SK-N-SH treated with all-trans-retinoic acid at 6 μM for 48 hours (cell line): ENCODE measurements around the gene GRM5.

Experiments
- ARNTL ChIP-seq: fragments of 450-650 bp; formaldehyde crosslinking; IDR thresholded peaks from 2 replicates; pipeline ENCODE4 v1.5.0; 2020; ENCODE audit warnings: low read depth, mild to moderate bottlenecking, moderate library complexity, borderline replicate concordance
- BACH2 ChIP-seq: fragments of 250-450 bp; sonication (Bioruptor Pico); IDR thresholded peaks from 2 replicates; pipeline ENCODE4 v1.9.0; 2021; ENCODE audit warnings: mild to moderate bottlenecking, borderline replicate concordance
- ESRRG ChIP-seq: fragments of 250-450 bp; sonication (Bioruptor Pico); IDR thresholded peaks from 2 replicates; pipeline ENCODE4 v1.6.1; 2021; ENCODE audit warnings: mild to moderate bottlenecking
- OSR1 ChIP-seq: fragments of 250-450 bp; sonication (Bioruptor Pico); IDR thresholded peaks from 2 replicates; pipeline ENCODE4 v1.8.0; 2022; ENCODE audit warnings: moderate library complexity, mild to moderate bottlenecking, inconsistent platforms
- PATZ1 ChIP-seq: fragments of 250-450 bp; sonication (Bioruptor Pico); IDR thresholded peaks from 2 replicates; pipeline ENCODE4 v1.8.0; 2020; ENCODE audit warnings: mild to moderate bottlenecking, moderate library complexity, borderline replicate concordance
- POU6F1 ChIP-seq: fragments of 250-450 bp; sonication (Bioruptor Pico); IDR thresholded peaks from 2 replicates; pipeline ENCODE4 v1.8.0; 2021; ENCODE audit warnings: low read depth, mild to moderate bottlenecking, moderate library complexity, borderline replicate concordance
- TCF4 ChIP-seq: fragments of 250-450 bp; sonication (Bioruptor Pico); IDR thresholded peaks from 2 replicates; pipeline ENCODE4 v1.8.0; 2021; ENCODE audit warnings: mild to moderate bottlenecking, moderate library complexity, borderline replicate concordance
- TOX ChIP-seq: fragments of 250-450 bp; sonication (Bioruptor Pico); IDR thresholded peaks from 2 replicates; pipeline ENCODE4 v1.8.0; 2021; ENCODE audit warnings: mild to moderate bottlenecking, moderate library complexity, borderline replicate concordance
- ZFP3 ChIP-seq: fragments of 250-450 bp; sonication (Bioruptor Pico); IDR thresholded peaks from 2 replicates; pipeline ENCODE4 v1.5.0; 2020; ENCODE audit warnings: mild to moderate bottlenecking, moderate library complexity
- ZFP30 ChIP-seq: fragments of 450-650 bp; formaldehyde crosslinking; IDR thresholded peaks from 2 replicates; pipeline ENCODE4 v1.5.0; 2022; ENCODE audit warnings: mild to moderate bottlenecking, moderate library complexity
- ZNF70 ChIP-seq: fragments of 450-650 bp; formaldehyde crosslinking; IDR thresholded peaks from 2 replicates; pipeline ENCODE4 v1.5.0; 2020; ENCODE audit warnings: mild to moderate bottlenecking, moderate library complexity

- TF ChIP-seq PATZ1 (CRISPR knock-in tag) (no peak), TCF4 (CRISPR knock-in tag) (no peak), TOX (no peak), ARNTL (CRISPR knock-in tag) (no peak), ESRRG (CRISPR knock-in tag) (no peak), POU6F1 (no peak), BACH2 (CRISPR knock-in tag) (no peak), ZFP3 (CRISPR knock-in tag) (no peak), ZFP30 (CRISPR knock-in tag) (no peak), OSR1 (CRISPR knock-in tag) (no peak), ZNF70 (CRISPR knock-in tag) (no peak)
Observed at GRCh38 chr11:89067264-89067663, 1.5 kb upstream of the GRM5 start.
